SIG-M5 (cell line): ENCODE measurements around the gene KCNJ10.
"Not testable (repeated sequence)": the region's sequence is repeated elsewhere in the genome, so short reads cannot be mapped to it uniquely, and the experiment has no call there.

Source experiments
- DNase-seq: peaks from one replicate; lab custom pipeline; 2025; lab: John Stamatoyannopoulos, UW

Gene KCNJ10

DNA sequence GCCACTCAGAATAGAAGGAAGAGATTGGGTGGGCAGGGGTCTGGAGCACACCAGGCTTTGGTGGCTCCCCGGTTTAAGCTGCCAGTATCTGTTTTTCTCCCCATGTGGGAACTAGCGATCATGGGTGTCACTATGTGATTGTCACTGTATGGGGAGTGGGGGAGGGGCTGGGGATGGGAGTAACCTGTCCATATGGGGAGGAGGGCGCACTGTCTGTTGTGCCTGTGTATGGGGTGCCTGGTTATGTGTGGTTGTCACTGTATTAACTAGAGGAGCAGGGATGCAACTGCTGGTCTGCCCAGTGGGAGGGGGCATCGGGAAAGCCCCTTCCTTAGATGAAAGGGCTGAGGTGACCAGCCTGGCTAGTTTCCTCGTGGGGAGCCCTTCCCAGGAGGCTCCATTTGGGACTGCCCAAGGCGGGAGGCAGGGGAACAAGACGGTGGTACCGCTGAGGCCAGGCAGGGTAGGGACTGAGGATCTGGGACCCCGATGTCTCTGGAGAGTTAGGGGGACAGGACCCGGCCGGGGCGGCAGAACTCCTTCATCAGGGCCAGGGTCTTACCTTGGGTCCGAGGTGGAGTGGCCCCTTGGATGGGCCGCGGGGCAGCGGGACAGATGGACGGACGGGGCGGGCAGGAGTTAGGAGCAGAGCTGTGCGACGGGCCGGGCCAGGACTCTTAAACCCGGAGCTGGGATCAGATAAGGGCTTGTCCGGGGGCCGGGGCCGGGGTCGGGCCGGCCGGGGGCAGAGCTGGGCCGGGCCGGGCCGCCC is at the start of gene KCNJ10:
Gene KCNJ10 (minus strand): TSS at position 701 of the 772 bp plus-strand sequence. CDS start 27,628 bp downstream, outside the sequence.
- no peak for DNase-seq

DNA sequence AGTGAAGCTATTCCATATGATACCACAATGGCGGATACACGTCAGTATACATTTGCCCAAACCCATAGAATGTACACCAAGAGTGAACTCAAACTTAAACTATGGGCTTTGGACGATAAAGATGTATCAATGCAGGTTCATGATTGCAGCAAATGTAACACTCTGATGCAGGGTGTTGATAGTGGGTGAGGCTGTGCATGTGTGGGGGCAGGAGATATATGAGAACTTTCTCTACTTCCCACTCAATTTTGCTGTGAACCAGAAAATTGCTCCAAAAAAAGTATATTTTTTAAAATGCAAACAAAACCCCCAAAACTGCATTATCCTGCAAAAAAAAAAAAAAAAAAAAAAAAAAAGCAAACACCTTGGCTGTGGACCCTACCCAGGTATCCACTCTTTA is 49.0 kb upstream of the KCNJ10 start:
- DNase-seq, result no peak

DNA sequence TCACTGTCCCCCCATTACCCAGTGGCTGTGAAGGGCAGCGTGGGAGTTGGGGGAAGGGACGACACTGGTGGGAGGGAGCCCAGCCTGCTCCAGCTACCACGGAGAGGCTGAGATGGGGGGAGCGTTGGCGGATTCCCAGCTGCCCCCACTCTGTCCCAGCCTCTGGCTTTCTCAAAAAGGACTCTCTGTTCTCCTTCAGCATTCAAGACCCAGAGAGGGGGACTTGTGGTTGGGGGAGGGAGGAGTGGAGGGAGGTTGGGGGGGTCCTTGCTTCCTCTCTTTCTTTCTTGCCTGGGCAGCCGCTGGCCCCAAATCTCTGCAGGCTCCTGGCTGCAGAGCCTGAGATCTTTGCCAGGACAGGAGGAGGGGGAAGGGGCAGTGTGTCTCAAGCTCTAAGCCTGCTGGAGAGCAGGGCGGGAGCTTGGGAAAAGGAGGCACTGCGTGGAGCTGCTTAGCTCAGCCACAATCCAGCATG is 47.8 kb upstream of the KCNJ10 start:
- DNase-seq, result no peak

DNA sequence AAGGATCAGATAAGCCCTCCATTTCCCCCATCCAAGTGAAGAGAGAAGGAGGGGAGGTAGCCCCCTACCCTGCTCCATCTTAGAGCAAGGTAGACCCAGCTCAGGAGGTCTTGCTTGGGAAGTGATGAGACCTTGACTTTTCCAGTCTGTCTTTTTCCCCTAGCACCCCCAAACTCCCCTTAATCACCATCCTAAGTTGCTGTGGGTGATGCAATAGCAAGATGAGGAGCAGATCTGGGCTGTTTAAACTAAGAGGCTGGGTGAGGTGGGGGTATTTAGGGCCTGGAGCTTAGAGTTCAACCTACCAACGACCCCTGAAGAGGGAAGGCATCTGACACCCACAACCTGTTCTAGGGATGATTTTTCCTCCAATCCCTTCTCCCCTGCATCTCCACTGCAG is 47.3 kb upstream of the KCNJ10 start:
- DNase-seq, result no peak

DNA sequence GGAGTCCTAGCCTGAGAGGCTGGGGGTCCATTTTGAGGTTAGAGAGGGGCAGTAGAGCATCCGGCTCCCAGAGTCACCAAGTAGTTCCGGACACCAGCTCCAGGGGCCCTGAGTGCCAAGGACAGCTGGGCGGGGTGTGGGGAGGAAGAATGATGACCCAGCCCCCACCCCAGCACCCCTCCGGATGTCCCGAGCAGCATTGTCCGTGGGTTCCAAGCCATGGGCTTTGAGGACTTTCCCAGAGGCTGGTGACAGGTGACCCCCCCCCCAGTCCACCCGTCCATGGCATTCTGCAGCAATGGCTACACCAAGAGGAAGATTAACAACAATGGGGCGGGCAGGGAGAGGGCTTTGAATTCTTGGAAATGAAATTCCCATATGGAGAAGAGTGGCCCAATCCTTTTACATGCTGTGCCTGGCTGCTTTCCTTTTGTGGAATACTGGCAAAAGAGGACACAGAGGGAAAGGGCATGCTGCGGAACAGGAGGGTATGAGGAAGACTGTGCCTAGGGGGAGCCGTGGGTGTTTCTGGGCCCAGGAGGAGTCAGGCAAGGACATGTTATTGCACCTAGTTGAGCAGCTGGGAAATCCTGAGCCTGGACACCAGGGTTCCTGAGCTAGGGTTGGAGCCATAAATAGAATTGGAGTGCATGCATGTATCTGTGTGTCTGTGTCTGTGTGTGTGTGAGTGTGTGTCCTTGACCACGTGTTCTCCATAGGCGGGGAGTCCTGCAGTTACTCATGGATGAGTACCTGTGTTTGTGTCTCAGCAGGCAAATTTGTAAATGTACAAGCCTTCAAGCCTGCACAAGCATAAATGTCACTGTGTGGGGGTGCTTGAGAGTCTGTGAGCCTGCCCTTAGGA is 46.6 kb upstream of the KCNJ10 start:
- no peak for DNase-seq

DNA sequence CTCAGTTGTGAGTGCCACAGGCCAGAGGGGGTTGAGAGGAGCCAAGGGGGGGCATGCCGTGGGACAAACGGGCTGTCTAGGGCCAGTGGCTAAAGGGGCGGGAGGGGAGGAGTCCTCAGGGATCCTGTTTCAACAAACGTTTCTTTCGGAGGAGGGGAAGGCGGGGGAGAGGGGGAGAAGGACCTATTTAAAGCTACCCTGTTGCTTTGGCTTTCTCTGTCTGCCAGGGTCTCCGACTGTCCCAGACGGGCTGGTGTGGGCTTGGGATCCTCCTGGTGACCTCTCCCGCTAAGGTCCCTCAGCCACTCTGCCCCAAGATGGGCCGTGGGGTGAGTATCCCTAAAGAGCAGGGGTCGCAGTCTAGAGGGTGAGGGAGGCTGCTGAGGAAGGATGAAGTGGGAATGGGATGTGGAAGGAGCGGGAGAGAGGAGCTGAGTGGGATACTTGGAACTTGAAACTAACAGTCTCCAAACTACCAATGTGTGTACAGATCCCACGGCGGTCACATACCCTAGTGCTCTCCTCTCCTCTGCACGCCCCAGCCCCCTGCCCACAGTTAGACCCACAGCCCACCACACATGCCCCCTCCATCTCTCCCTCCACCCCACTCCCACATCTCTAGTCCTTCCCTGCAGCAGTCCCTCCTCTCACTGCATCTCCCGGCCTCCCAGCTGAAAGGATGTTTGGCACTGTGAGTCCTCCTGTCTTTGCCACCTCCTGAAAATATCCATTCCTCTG is 45.8 kb upstream of the KCNJ10 start, which contains the start of gene ATP1A2:
Gene ATP1A2 (plus strand): TSS at position 215 of the 738 bp plus-strand sequence. CDS start 103 bp downstream, at position 318.
- no peak for DNase-seq

DNA sequence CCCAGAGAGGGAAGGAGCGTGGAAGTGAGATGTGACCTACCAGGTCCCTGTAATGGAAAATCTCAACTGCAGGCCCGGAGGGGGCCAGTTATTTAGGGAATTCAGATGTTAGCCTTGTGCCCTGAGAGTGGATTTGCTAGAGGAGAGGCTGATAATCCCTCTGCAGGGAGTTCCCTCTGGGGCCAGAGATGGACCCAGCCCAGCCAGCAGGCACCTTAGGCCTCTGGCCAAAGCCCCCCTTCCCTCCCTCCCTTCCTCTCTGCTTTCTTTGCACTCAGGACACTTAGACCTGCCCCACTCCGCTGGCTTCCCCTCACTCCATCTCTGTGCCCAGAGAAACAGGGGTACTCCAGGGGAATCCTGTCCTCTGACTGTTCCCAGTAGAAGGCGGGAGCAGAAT is 44.1 kb upstream of the KCNJ10 start:
- DNase-seq, result no peak

DNA sequence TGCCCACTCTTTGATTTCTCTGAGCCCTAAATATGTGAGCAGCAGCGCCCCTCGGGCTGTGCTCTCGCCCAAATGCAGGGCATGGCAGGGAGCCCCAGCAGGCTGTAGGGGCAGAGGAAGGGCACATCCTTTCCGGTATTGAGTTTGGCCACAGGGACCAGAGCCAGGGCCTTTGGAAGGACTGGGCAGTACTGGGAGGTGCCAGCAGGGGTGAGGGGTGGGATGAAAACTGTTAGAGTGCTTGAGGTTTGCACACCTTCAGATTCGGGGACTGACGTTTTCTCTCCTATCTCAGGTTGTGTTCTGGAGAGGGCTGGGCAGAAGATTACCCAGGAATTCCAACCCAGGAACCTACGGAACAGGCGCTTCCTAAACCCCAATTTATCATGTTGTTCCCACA is 43.4 kb upstream of the KCNJ10 start:
- no peak for DNase-seq

DNA sequence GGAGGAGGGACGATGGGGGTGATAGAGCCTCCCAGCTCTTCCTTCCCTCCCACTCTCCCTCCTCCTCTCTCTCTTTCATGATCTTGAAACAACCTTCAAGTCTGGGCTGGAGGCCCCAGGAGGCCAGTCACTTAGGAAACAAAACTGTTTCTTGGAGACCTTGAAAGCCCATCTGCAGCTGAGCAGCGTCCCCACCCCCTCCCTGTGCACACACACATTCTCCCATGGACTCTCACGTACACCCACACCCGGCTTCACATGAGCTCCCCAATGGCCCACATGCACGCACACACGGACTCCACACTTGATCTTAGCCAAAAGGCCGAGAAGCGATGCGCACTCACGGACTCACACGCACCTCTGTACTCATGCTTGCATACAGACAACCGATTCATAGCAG is 42.4 kb upstream of the KCNJ10 start:
- no peak for DNase-seq

DNA sequence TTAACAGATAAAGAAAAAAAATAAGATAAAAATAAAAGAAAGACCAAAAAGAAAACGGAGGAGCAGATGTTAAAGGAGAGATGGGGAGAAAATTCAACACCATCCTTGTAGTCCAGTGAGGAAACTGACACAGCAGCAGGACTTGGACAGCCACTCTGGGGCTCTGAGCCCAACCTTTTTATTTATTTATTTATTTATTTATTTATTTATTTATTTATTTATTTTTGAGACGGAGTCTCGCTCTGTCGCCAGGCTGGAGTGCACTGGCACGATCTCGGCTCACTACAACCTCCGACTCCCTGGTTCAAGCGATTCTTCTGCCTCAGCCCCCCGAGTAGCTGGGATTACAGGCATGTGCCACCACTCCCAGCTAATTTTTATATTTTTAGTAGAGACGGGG is 41.5 kb upstream of the KCNJ10 start:
- DNase-seq, result not testable (repeated sequence)

DNA sequence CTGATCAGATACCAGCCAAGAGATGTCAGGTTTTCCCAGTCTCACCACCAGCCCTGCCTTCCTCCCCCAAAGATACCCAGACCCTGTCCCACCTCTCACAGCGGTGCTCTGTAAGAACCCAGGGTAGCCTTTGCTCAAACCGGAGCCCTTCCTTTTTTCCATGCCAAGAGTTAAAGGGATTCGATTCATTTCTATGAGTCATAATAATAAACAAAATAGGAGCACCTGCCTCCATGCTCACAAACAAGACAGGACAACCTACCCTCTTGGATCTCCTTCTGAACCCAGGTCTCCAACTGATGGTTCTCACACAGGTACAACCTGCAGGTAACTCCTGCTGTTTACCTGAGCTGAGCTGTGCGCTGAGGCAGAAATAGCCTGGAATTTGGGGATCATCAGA is 39.7 kb upstream of the KCNJ10 start:
- DNase-seq, result no peak

DNA sequence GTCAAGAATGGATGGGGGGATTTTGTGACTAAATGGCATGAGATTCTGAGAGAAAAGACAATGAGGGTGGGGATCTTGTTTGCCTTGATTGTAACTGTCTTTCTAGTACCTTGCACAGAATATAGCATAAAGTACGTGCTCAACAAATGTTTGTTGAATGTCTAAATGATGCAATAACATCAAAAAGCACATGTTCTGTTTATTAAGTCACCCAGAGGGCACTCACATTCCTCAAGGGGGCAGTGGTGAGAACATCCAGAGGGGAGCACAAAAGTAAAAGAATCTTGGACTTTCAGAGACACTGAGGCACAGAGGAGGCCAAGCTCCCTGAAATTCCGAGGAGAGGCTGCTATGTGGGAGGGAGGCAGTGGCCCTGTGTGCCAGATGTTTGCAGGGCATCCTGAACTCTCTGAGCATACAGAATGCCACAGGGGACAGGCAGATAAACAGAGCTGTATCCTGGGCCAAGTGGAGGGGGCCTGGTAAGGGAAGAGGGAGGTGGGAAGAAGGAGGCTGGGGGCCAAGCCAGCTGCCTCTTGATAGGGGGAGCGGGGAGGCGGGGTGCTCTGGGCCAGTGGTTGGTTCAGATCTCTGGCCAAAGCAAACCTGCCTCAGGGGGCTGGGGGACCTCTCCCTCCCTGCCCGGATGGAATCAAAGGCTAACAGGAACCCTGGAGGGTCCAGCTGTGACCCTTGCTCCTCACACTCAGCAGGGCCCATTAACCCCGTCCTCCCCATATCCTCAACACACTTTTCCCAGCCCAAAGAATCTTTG is 39.1 kb upstream of the KCNJ10 start:
- no peak for DNase-seq

DNA sequence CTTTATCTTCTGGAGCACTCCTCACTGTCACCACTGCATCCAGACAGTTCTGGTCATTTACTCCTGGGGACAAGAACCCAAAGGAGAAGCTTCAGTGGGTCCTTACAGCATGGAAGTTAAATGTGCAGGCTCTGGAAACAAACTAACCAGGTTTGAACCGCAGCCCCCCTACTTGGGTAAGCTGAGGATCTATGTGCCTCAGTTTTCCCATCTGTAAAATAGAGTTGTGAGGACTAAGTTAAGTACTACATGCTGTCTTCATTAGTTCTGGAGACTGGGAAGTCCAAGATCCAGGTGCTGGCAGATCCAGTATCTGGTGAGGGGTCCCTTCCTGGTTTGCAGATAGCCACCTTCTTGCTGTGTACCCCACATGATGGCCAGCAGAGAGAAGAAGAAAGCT is 37.6 kb upstream of the KCNJ10 start:
- no peak for DNase-seq

DNA sequence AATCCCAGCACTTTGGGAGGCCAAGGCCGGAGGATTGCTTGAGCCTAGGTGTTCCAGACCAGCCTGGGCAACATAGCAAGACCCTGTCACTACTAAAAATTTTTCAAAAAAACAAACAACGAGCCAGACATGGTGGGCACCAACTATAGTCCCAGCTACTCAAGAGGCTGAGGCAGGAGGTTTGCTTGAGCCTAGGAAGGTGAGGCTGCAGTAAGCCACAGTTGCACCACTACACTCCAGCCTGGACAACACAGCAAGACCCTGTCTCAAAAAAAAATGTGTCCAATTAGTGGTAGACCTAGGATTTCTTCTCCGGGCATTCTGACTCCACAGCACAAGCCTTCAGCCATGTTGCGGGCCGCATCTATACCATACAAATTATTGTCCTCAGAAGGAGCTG is 35.2 kb upstream of the KCNJ10 start:
- DNase-seq, result no peak

DNA sequence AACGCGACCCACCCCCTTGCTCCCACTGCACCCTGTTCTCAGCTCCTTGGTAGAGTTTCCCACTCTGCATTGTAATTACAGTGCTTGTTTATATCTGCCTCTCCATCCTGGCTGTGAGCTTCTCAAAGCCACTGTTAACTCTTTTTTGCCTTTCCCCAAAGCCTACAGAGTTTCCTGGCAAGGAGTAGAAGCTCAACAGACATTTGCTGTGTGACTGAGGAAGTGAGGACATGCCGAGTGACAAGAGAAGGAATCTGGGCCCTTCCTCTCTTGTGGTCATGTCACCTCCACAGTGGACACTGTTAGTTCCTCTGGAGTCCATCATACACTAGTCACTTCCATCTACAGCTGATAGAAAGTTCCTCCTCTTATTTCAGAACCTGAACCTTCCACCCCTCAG is 34.5 kb upstream of the KCNJ10 start:
- DNase-seq, result no peak

DNA sequence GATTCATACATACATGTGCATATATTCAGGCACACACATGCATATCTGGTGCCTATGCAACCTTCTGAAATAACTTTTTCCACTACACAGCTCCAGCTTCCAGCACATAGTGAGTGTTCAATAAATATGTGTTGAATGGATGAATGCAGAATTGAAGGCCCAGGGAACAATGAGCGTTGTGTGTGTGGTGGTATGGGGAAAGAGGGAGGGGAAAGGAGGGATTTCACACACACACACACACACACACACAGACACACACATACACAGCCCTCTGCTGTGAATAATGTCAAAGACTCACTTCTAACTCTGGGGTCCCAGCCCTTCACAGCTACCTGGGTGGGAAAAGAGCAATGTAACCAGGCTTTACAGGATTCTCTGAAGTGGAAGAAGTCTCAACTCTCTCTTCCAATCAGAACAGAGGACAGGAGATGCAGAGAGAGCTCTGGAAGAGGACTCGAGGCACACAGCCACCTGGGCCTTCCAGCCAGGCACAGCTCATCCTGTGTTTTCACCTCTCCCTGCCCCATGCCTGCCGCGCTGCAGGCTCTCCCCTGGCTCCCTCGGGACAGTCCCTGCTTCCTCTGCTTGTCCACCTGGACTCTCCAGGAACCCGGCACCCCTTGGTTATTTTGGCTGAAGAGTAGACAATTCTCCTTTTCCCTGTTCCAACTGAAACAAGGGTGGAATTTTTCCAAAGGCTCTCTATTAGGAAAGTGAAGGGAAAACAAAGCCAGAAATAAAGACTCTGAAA is 33.9 kb upstream of the KCNJ10 start:
- DNase-seq, result no peak

DNA sequence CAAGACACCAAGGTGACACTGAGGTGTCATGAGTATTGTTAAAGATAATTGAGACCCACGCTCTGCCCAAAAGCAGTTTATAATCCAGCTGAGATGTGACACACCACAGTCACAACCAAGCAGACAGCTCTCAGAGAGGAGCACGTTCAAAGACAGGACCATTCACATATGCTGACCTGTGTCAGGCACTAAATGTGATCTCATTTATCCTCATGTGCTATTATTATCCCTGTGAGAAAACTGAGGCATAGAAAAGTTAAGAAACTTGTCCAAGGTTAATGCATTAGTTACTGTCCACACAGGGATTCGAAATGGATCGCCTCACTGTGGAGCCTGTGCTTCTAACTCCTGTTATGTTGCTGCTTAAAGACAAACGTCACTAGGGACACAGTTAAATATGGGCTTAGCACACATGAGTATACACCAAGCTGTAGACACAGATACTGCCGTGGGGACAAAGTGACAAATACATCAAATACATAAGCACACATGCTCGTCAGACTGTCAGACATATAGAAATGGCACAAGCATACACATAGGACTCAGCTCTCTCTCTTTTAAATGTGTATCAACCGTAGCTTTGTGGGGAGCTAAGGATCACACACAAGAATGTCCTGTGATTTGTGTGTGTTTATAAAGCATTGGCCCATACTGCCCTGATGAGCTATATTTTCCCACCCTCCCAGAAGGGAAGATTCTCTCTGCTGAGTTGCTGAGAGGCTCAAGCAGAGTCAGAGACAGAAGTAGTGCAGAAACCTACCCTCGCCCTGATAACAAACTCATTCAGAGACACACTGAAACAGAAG is 32.0 kb upstream of the KCNJ10 start:
- DNase-seq, result no peak

DNA sequence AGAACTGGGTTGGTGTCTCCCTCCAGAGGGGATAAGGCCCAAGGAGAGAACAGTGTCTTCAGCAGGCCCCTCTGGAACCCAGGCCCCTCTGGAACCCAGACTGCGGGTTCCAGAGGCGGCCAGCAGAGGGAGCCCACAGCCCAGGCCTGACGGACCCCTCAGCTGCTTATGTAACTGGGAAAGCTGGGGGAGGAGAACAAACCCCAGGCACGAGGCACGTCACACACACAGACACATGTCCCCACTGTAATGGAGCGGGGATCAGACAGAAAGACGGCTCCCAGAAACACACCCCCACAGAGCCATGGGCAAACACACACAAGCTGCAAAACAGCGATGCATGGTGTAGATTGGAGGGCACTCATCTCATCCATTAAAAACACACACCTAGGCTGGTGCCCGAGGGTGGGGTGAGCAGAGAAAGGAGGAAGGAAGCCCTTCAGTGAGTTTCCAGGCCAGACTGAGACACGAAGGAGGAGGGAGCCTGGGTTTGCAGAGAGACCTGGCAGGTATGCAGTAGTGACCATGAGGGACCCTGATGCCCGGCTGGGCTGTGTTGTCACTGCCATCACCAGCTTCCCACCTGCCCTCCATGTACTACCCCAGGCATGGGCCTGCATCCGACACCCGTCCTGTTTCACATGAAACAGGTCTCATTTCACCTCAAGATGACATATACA is 31.2 kb upstream of the KCNJ10 start:
- DNase-seq, result peak; percentile 54

DNA sequence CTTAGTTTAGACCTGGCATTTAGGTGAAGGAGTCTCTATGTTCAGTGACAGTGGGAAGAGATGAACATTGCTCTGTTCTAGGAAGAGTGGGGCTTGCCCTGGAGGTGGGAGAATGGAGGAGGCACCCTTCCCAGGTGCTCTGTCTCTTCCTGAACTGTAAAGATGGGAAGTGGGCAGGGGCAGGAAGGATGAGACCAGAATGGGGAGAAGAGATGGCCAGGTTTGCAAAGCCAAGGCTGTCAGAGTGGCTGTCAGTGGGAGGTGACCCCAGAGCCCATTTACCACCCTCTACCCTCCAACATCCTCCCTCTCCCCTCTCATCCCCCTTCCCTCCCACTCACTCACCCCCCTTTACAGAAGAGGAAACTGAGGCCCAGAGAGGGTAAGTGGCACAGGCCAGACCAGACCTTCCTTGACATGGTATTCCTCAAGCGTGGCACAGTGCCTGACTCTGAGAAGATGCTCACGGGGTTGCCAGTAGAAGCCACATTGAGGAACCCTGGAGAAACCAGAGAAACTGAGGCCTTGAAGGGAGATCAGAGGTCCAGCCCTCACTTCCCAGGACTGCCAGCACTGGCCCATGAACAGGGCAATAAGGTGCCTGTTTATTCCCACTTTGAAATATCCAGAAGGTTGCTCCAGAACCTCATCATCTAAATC is 29.9 kb upstream of the KCNJ10 start:
- DNase-seq, result no peak
